HG03097 (cell line): ENCODE results near the gene IQCE.
"Not testable (repeated sequence)": the region's sequence is repeated elsewhere in the genome, so short reads cannot be mapped to it uniquely, and the experiment has no call there.

ENCODE experiments used
- ATAC-seq: cut with Tn5 transposase; IDR thresholded peaks from one replicate; pipeline ENCODE4 v1.9.1; 2021; ENCODE audit not compliant: unreplicated experiment, low FRiP score

The IQCE gene

DNA sequence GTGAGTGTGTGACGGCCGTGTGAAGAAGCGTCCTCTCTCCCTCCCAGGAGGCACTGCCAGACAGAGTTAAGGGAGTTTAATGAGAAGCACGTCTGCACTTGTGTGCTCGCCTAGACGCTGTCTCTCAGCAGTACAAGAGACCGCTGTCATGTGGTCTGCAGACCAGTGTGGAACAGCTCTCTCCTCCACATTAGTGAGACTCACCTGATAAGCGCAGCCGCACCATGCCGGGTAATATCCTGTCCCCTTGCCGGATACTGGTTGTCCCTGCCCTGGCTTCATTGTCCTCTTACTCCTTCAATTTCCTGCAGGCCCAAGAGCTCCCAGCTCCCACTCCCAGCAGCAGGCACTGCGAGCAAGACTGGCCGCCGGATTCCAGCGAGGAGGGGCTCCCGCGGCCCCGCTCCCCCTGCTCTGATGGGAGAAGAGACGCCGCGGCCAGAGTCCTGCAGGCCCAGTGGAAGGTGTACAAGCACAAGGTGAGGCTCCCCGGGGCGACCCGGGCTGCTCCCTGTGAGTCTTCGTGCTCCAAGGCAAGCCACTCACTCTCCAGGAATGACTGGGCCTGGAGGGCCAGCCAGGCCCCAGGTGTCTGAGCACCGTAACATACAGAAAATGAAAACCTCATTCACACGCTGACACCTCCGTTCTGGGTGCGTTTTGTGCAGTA, 39.5 kb downstream of the IQCE start:
- ATAC-seq = no peak

DNA sequence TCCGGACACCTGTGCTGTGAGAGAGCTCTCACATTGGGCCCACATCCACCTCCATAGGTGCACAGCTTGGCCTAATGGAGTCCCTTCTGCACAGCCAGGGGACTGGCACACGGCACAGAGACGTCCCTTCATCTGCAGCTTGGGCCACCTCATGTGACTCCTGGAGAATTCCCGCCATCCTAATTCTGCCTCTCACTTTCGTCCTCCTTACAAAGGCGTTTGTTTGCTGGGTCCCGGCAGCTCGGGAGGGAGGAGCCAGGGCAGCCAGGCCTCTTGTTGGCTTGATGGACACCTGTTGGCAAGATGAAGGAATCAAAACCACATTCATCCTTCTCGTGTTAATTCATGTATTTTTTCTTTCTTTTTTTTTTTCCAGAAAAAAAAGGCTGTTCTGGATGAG, 42.3 kb downstream of the IQCE start:
- ATAC-seq = no peak

DNA sequence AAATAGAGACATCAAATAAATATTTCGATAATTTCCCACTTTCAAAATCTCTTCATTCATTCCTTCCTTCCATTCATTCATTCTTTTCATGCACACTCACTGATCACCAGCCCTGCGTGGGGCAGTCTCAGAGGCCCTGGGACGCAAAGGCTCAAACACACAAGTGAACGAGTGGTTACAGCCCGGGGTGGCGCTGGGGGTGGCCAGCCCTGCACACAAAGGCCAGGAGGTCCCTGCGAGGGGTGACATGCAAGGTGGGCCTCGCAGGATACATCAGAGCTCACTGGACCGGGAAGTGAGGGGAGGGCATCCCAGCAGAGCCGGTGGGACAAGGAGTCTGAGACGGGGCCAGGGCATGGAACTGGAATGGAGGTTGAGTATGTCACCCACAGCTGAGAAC, 43.1 kb downstream of the IQCE start:
- no peak for ATAC-seq

- ATAC-seq = no peak
Observed at GRCh38 chr7:2602406-2603043, 43.7 kb downstream of the IQCE start.

DNA sequence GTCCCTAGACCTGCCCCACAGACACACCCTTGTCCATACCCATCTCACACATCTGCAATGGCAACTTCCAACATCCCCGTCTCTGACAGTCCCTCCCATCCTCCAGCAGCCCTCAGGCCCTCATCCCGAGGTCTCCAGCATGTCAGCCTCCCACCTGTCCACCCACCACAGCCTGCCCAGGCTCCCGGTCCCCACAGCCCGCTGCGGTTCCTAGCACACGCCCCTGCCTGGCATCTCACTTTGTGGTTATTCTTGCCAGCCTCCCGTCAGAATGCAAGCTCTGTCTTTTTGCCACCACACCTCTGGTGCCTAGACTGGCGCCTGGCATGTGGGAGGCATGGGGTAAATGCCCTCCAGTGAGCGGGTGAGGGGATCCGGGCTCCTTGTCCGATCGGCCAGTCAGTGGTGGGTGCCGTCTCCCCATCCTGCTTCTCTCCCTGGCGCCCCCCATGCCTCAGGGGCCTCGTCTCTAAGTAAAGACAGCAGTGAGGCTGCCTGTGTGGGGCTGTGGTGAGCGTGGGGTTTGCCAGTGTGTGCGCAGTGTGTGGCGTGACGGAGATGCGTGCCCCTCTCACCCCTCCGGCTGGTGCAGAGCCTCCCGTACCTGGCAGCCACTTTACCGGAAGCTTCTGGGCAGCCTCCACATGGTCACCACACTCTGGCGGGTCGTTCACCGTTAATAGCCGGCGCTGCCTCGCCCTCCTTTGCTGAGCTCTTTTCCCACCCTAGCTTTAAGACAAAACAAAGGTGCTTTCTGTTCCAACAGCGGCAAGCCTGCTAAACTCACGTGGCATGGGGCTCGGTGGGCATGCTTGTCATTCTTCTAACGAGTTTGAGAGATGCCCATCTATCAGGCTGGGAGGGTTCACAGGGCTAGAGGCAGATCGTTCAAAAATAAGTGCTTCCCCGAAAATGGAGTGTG, 44.5 kb downstream of the IQCE start:
- no peak for ATAC-seq

GRCh38 chr7:2604608-2605174, 45.9 kb downstream of the IQCE start:
- no peak for ATAC-seq

DNA sequence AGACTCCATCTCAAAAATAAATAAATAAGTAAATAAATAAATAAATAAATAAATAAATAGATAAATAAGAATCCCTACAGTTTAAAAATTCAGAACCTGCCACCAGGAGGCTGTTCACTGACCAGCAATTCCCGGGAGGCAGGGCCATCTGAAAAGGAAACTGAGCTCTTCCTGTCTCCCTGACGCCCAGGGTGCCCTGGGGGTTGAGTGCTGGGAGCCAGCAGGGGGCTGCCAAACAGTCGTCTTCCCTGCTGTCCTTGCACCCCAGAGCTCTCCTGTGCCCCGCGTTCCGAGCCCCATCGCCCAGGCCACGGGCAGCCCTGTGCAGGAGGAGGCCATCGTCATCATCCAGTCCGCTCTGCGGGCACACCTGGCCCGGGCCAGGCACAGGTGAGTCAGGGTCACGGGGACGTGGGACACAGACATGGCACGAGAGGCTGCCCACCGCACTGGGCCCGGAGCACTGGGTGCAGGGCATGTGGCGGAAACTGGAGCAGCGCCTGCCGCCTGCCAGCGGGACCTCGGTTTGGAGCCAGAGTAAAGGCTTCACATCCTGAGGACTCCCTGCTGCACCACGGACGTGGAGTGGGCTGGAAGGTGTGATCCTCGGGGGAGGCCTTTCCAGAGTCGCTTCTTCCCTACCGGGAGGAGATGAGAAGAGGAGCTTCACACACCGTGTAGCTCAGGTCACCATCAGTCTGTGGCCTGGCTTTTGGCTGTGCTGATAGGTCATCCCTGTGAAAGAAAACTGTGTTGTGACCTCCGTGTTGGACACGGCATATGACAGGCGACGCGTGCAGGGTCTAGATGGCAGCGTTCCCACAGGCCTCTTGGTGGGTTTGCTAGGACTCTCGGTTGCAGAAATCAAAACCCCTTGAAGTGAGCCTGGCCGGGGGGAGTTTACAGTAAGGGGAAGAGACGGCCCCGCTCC, 47.1 kb downstream of the IQCE start:
- no peak for ATAC-seq

- ATAC-seq = no peak
Observed at GRCh38 chr7:2606539-2606936, 47.8 kb downstream of the IQCE start.

- ATAC-seq = no peak
Observed at GRCh38 chr7:2607122-2607922, 48.5 kb downstream of the IQCE start.

DNA sequence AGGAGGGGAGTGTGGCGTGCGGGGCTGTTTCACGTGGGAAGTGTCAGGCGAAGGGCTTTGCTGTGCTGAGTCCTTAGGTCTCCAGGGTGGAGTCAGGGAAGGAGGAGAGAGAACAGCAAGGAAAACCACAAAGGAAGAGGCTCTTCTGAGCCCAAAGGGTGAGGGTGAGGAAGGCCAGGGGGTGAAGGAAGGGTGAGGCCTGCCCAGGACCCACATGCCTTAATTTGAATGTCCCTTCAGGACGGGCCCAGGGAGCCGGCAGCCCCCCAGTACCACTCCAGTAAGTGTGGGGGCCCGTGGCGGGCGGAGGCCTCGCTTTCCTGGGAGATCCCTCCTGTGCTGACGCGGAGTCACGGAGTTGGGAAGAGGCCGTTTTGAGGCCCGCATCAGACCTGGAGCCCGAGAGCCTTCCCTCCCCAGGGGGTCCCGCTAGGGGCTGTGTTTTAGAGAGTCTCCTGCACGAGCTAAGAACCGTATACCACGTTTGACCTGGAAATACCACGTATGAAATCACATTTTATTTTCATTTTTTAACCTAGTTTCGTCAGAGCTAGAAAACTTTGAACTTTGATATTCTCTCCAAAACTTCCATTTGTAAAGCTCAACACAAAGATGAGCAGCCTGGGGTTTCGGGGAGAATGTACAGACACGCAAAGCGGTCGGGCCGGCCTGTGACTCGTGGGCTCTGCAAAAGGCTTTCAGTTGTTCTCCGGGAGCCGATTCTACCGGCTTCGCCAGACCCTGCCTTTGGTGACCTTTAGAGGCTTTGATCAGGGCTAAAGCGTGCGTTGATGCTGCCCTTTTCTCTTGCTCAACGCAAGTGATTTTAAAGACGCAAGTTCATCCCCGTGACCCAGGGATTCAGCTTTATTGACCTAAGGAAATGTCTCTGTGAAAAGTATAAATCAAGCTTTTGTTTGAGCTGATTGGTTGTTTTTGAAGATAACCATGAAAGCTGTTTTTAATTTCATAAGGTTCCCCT, 49.4 kb downstream of the IQCE start:
- no peak for ATAC-seq

DNA sequence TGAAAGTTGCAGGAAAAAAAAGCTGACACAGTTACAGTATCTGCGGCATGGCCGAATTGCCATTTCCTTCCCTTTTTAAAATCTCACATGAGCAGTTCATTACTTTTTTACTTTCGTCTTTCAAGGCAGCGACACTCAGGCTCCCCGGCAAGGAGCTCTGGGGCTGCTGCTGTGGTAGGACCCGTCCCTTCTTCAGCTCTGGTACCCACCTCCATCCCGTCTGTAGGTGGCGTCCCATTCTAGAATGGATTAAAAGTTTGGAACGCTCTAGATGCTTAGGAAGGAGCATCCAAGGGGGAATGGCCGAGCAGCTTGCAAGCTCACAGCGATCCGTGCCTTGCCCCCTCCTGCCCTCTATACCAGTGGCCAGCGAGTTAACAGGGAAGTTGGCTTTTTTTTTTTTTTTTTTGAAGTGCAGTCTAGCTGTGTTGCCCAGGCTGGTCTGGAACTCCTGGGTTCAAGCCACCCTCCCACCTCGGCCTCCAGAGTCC, 50.2 kb downstream of the IQCE start:
- ATAC-seq = no peak

DNA sequence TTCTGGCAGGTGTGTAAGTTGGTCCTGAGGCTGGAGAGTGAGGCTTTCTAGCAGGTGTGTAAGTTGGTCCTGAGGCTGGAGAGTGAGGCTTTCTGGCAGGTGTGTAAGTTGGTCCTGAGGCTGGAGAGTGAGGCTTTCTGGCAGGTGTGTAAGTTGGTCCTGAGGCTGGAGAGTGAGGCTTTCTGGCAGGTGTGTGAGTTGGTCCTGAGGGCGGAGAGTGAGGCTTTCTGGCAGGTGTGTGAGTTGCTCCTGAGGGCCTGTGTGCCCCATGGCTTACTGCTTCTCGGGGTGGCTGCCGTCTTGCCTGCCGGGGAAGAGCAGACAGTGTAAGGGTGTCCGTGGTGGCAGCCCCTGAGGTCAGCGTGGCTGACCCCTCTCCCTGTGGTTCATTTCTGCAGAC, 50.9 kb downstream of the IQCE start:
- ATAC-seq = not testable (repeated sequence)

DNA sequence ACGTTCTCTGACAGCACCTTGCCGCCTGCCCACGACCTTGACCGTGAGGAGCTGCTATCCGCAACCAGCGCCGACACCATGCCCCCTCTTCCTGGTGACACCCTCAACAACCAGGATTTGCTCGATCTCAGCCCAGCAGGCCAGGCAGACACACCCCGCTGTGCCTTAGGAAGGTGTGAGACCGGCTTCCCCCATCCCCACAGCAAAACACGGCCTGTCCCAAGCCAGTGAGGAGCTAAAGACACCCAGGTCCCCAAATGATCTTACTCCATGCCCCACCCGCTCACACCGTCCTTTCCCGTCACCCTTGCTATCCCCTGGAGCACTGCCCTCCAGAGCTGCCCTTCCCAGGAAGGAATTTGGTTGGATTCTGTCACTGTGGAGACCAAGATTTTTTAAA, 51.7 kb downstream of the IQCE start:
- no peak for ATAC-seq

DNA sequence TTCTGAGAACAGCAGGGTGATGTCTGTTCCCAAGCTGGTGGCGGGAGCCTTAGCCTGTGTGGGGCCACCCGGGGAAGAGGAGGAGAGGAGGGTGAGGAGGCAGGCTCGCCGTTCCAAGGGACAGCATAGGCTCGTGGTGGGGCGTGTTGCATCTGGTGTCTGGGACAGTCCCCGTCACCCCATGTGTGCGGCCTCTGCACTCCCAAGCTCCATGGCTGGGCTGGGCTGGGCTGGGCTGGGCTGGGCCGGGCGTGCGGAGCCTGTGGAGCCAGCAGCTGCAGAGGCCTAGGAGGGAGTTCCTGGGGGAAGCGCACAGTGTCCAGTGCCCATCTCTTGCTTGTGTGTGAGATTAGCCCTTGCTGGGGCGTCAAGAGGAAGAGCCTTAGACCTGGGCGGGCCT, 52.1 kb downstream of the IQCE start:
- ATAC-seq = no peak

DNA sequence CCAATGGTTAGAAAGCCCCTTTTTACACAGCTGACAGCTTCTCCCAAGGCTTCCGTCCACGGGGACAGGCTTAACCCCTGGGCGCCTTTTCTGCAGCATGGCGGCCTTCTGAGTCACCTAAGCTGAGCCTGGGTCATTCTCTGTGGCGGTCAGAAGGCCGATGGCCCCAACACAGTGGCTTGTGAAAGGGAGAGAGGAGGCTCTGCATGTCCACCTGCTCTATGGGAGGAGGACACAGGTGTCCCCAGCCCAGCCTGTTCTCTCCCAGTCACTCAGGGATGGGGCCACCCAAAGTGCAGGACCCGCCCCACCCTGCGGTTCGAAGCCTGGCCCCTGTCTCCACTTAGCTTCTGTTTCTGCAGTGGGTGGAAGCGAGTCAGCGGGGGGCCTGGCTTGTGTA, 52.6 kb downstream of the IQCE start:
- ATAC-seq = no peak

DNA sequence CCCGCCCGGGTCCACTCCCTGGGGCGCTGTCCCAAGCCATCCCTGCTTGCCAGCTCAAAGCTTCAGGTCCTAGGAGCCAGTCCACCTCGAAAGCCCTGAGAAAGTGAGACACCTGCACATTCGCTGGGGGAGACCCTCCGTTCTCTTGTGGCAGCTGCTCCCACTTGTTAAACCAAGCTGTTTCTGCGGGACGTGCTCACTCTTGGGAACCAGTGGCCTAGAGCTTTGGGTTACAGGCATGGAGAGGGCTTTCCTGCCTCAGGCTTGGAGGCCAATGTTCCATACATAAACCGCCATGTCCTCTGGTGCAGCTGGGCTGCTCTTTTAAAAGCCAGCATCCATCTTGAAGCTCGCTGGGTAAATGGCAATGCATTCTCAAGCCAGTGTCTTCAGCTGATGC, 53.1 kb downstream of the IQCE start:
- no peak for ATAC-seq

GRCh38 chr7:2612445-2613097, 53.8 kb downstream of the IQCE start:
- no peak for ATAC-seq
